Bronchial epithelial cell (primary cell): ENCODE results near the gene TNFAIP3. TPM values are rescaled to one million over a fixed set of nuclear protein-coding genes. Genes with fewer than 3 reads are reported as not detected.

Experiments
- DNase-seq: peaks from one replicate; pipeline ENCODE4 v3.0.0-alpha.2; 2010; ENCODE audit warnings: low read depth
- FAIRE-seq: peaks from 2 replicates; lab custom pipeline; 2011; peaks lifted over from hg19 to GRCh38; lab: Jason Lieb, UNC
- H3K27me3 ChIP-seq: 2 replicates; pipeline ENCODE4 v1.5.1; 2011; ENCODE audit warnings: low read length; ENCODE audit not compliant: control insufficient read depth, insufficient read depth
- H3K36me3 ChIP-seq: 2 replicates; pipeline ENCODE4 v1.5.1; 2011; ENCODE audit warnings: low read length; ENCODE audit not compliant: control insufficient read depth, insufficient read depth
- H3K4me3 ChIP-seq: 2 replicates; pipeline ENCODE4 v1.5.1; 2011; ENCODE audit warnings: mild to moderate bottlenecking, low read depth, low read length, control low read depth
- CTCF ChIP-seq: IDR thresholded peaks from 2 replicates; pipeline ENCODE4 v1.5.1; 2011; ENCODE audit warnings: mild to moderate bottlenecking, moderate library complexity, low read length, control low read depth, inconsistent platforms; ENCODE audit not compliant: insufficient read depth, severe bottlenecking
- total RNA-seq: library from RNA; depleted of rRNA; stranded (reverse); fragments of >200 nt; gene quantifications from 2 replicates; pipeline ENCODE4 v1.2.1, GENCODE V29; 2014

The TNFAIP3 gene
- total RNA-seq, 1 donor from 2014 or later = 2.1 TPM

GRCh38 chr6:137900815-137901214 is 33.8 kb downstream of the TNFAIP3 start:
- DNase-seq = no peak
- Histone ChIP-seq H3K36me3 (no peaks in the 10 kb centered on the region), H3K4me3 (no peak overlapping the region), H3K27me3 (no peaks in the 10 kb centered on the region)
- TF ChIP-seq CTCF = no peak
- FAIRE-seq = no peak

GRCh38 chr6:137901454-137901853 is 34.4 kb downstream of the TNFAIP3 start:
- no peaks in the 10 kb centered on the region for H3K36me3 ChIP-seq
- FAIRE-seq = no peak

DNA sequence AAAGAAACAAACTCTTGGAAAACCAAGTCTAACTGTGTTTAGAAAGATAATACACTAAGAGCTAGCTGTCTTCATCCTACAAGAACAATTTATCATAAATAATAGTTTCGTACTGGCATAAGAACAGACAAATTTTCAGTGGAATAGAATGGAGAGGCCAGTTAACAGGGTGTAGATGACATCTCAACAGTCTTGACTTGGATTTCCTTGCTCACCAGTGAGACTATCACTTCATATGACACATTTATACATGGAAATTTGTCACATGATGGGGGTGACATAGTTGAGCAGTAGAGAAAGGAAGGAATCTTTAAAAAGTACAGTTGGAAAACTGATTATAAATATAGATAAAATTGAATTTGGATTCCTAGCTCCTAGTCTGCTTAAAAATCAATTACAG is 35.6 kb downstream of the TNFAIP3 start:
- DNase-seq (no peak), FAIRE-seq (no peak)
- Histone ChIP-seq H3K4me3 (no peak overlapping the region), H3K27me3 (no peaks in the 10 kb centered on the region), H3K36me3 (no peaks in the 10 kb centered on the region)
- TF ChIP-seq CTCF = no peak

More at GRCh38 chr6:137901454-137901853, 34.4 kb downstream of the TNFAIP3 start:
- DNase-seq = no peak
- no peak for TF ChIP-seq CTCF
- Histone ChIP-seq H3K27me3 (no peaks in the 10 kb centered on the region), H3K4me3 (no peak overlapping the region)

GRCh38 chr6:137903274-137903932 is 36.3 kb downstream of the TNFAIP3 start:
- no peak for DNase-seq
- TF ChIP-seq CTCF = no peak

DNA sequence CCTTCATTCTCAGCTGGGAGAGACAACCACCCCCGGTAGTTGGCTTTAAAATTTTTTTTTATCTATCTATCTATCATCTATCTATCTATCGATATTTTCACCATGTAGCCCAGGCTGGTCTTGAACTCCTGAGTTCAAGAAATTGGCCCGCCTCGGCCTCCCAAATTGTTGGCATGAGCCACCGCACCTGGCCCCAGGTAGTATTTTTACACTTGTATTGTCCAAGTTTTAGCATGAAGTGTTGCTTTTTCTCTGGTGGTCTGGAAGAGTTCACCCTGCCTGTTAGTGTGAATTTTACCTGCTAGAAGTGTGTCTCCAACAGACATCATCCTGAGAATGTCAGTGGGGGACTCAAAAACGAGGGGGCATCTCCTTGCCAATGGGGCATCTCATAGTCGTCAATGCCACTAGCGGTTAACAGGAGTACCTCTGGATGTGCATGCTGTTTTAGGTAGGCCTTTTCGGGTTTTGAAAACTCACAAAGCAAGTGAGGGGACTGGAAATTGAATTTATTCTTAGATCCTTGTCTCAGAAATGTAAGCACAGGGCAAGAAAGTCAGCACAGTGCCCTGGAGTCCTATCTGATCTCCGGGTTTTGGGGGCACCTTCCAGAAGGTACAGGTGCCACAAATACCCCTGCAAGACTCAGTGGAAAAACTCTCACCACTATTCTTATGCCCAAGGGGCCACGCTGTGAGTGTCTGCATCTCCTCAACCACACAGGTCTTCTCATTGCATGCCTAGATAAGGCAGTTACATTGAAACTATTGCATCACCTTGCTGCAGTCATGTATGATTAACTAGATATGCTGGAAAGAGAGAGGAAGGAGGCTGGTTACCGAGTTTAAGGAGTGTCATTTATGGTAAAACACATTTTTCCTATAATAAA is 37.1 kb downstream of the TNFAIP3 start:
- TF ChIP-seq CTCF = no peak
- DNase-seq = peak; percentile 79
- Histone ChIP-seq H3K4me3 (no peak overlapping the region), H3K36me3 (no peaks in the 10 kb centered on the region), H3K27me3 (no peaks in the 10 kb centered on the region)
- FAIRE-seq = no peak

More at GRCh38 chr6:137903274-137903932, 36.3 kb downstream of the TNFAIP3 start:
- FAIRE-seq = no peak
- Histone ChIP-seq H3K4me3 (no peak overlapping the region), H3K27me3 (no peaks in the 10 kb centered on the region), H3K36me3 (no peaks in the 10 kb centered on the region)
